ENCODE data around the gene LRRC23. TPM values are rescaled to one million over a fixed set of nuclear protein-coding genes. Genes with fewer than 3 reads are reported as not detected.

LRRC23 gene
- total and polyA plus RNA-seq, 2 of the 13 experiments (the other 11 are each of a cell fraction or from before 2014, with no cell fraction given): 6.0 to 7.8 TPM

DNA sequence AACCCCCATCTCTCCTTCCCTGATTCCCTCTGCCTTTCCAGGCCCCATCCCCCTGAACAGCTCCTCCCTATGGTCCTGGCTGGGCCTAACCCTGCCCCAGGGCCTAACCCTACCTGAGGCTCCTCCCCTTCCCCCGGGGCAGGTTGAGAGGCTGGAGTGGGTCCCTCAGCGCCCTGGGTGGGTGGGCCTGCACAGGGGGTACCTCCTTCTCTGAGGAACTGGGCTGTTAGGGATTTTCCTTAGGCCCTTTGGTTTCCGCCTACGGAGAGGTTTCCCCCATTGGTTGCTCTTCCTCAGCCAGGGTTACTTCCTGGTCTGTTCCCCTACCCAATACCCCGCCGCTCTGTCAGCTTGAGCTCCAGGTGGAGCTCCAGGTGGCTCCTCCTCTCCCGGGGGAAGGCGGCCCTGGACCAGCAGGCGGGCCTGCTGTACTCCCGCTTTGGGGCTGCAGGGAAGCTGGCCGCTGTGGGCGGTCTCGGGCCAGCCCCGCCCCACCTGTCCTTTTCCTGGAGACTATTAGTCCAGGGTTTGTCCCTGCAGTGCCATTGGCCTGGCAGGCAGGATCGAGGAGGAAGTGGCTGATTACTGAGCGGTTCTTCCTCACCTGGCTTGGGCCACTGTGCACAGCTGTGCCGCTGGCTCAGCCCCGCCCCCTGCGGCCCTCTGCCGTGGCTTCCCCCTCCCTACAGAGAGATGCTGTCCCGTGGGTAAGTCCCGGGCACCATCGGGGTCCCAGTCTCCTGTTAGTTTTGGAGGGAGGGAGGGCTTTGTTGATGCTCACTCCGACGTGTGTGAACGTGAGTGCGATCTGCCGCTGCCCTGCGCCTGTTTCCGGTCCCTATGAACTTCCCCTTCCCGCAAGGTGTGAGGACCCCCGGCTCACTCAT lies 41.7 kb downstream of the LRRC23 start (continued):
- TF ChIP-seq ZNF350 (CRISPR knock-in tag; IDR thresholded peaks at IDR 0.05; ENCODE audit: borderline replicate concordance, low read depth): peak; percentile 65; the same call in 1 of the 2 replicates
- TF ChIP-seq THAP11 (CRISPR knock-in tag; IDR thresholded peaks at IDR 0.05): peak; percentile 72
- TF ChIP-seq PHF20 (CRISPR knock-in tag; IDR thresholded peaks at IDR 0.05): peak; percentile 81
- 0 out of 2 replicates have a peak, but pooled peaks have one; percentile 38 for TF ChIP-seq CREM (IDR thresholded peaks at IDR 0.05)
- TF ChIP-seq CREM (CRISPR knock-in tag; IDR thresholded peaks at IDR 0.05): no peak
- 0 out of 2 replicates have a peak, but pooled peaks have one; percentile 59 for TF ChIP-seq ZNF558 (CRISPR knock-in tag; IDR thresholded peaks at IDR 0.05; ENCODE audit: borderline replicate concordance)
- TF ChIP-seq, protein P1, sequence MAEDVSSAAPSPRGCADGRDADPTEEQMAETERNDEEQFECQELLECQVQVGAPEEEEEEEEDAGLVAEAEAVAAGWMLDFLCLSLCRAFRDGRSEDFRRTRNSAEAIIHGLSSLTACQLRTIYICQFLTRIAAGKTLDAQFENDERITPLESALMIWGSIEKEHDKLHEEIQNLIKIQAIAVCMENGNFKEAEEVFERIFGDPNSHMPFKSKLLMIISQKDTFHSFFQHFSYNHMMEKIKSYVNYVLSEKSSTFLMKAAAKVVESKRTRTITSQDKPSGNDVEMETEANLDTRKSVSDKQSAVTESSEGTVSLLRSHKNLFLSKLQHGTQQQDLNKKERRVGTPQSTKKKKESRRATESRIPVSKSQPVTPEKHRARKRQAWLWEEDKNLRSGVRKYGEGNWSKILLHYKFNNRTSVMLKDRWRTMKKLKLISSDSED (CRISPR knock-in tag; IDR thresholded peaks at IDR 0.05): no peak
- peak; percentile 37; the same call in 1 of the 2 replicates for TF ChIP-seq GMEB1 (CRISPR knock-in tag; IDR thresholded peaks at IDR 0.05; ENCODE audit: borderline replicate concordance)
- TF ChIP-seq, protein P2, sequence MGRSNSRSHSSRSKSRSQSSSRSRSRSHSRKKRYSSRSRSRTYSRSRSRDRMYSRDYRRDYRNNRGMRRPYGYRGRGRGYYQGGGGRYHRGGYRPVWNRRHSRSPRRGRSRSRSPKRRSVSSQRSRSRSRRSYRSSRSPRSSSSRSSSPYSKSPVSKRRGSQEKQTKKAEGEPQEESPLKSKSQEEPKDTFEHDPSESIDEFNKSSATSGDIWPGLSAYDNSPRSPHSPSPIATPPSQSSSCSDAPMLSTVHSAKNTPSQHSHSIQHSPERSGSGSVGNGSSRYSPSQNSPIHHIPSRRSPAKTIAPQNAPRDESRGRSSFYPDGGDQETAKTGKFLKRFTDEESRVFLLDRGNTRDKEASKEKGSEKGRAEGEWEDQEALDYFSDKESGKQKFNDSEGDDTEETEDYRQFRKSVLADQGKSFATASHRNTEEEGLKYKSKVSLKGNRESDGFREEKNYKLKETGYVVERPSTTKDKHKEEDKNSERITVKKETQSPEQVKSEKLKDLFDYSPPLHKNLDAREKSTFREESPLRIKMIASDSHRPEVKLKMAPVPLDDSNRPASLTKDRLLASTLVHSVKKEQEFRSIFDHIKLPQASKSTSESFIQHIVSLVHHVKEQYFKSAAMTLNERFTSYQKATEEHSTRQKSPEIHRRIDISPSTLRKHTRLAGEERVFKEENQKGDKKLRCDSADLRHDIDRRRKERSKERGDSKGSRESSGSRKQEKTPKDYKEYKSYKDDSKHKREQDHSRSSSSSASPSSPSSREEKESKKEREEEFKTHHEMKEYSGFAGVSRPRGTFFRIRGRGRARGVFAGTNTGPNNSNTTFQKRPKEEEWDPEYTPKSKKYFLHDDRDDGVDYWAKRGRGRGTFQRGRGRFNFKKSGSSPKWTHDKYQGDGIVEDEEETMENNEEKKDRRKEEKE (IDR thresholded peaks at IDR 0.05): no peak
- peak; percentile 90 for TF ChIP-seq KAT8 (CRISPR knock-in tag; IDR thresholded peaks at IDR 0.05)
- TF ChIP-seq BHLHE40 (IDR thresholded peaks at IDR 0.05; ENCODE audit: low read length): peak; percentile 14; the same call in 1 of the 2 replicates
- peak; percentile 48; the same call in 1 of the 2 replicates for TF ChIP-seq HOXA3 (CRISPR knock-in tag; IDR thresholded peaks at IDR 0.05)
- TF ChIP-seq ZNF562 (CRISPR knock-in tag; IDR thresholded peaks at IDR 0.05; ENCODE audit: borderline replicate concordance): no peak
- peak; percentile 49; the same call in 1 of the 2 replicates for TF ChIP-seq FOXO1 (CRISPR knock-in tag; IDR thresholded peaks at IDR 0.05)
- no peak for TF ChIP-seq NBN (conservative IDR thresholded peaks at IDR 0.05)
- TF ChIP-seq HBP1 (CRISPR knock-in tag; IDR thresholded peaks at IDR 0.05; ENCODE audit: low read depth): peak; percentile 61
- TF ChIP-seq ZFP82 (CRISPR knock-in tag; IDR thresholded peaks at IDR 0.05; ENCODE audit: borderline replicate concordance): no peak
- no peak for TF ChIP-seq SAFB2 (CRISPR knock-in tag; IDR thresholded peaks at IDR 0.05; ENCODE audit: borderline replicate concordance, low read depth)
- TF ChIP-seq FOXA1 (IDR thresholded peaks at IDR 0.05): no peak
- peak; percentile 6; the same call in 1 of the 2 replicates for TF ChIP-seq FOXA1 (CRISPR knock-in tag; IDR thresholded peaks at IDR 0.05)
